HCEC 1CT (cell line): ENCODE measurements around the gene CDH4.
"Not testable (repeated sequence)": the region's sequence is repeated elsewhere in the genome, so short reads cannot be mapped to it uniquely, and the experiment has no call there.

Source experiments
- DNase-seq: peaks from one replicate; pipeline ENCODE4 v3.0.0-alpha.2; 2017

CDH4 gene

DNA sequence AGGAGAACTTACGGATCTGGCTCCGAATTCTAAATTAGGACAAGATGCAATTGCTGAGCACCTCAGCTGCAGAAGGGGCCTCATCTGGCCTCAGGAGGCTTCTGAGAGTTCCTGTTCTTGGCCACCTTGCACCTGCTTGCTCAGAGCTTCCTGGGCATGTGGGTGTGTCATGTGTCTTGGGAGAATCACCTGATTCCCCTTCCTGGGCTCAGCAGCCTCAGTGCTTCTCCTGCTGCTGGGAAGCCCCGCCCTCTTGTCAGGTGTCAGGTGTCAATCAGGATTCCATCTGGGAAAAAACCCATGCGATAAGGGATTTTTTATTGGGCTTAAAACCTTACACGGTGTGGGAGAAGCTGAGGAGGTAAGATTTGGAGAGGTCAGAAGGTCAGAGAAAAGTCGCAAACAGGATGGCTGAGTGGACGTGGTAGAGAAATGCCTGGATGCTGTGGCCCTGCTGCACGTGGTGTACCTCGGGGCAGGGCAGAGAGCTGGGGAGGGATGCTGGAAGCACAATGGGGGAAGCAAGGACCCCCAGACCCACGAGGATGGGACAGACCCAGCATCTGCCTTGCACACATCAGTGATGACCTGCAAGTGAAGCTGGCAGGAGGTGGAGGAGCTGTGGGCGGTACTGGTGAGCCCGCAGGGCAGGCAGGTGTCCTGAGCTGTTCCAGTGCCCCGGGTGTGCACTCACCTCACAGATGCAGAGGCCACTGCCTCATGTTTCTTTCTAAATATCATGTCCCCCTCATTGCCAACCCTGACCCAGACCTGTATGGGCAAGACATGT, 170.8 kb downstream of the CDH4 start:
- no peak for DNase-seq

GRCh38 chr20:61424011-61424627, 172.1 kb downstream of the CDH4 start:
- DNase-seq = no peak

DNA sequence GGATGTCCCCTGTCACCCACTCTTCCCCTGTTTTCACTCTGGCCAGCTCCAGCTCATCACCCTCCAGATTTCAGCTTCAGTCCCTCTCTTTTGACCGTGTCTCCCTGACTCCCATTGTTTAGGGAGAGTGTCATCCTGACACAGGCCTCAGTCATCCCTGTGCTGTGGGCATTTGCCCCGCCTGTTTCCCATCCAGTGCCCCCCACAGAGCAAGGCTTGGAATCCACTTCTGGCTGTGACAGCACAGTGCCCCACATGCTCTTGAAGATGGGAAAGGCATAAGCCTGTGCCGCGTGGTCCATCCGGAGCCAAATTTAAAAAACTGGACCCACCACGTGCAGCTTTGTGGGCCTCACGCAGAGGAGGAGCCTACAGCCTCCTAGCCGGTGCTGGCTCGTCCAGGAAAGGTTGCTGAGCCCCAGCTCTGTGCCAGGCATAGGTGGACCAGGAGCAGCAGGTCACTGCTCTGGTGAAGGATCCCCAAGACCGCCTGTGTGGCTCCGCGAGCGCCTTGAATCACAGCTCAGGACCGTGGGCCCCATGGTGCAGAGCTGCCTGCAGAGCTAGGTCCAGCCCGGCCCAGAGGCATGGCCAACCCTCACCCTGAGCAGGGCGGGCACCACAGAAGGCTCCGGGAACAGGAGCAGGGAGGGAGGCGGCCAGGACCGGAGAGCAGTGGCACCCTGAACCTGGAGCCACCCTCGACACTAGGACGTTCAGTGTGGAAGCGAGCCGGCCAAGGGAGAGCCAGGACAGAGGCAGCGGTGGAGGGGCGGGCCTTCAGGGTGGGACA, 172.8 kb downstream of the CDH4 start:
- no peak for DNase-seq

GRCh38 chr20:61425541-61425991, 173.5 kb downstream of the CDH4 start:
- DNase-seq = not testable (repeated sequence)

DNA sequence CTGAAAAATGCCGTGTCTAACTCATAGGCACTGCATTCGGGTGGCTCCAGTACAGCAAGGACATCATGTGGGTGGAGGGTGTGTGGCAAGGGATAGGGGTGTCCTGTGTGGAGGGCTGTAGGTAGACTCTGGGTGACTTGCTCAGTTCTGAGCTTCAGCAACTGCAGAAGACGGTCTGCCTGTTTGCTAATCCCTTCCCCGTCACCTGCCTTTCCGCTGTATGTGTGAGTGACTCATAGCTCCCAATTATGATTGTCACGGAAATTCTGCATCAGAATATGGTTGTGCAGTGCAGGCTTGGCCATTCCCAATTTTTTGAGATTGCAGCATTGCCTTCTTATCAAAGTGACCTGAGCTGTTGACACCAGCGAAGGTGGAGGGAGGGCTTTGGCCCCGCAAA, 174.3 kb downstream of the CDH4 start:
- DNase-seq = no peak

- DNase-seq = no peak
These were observed 177.6 kb downstream of the CDH4 start for GRCh38 chr20:61429458-61430227.

DNA sequence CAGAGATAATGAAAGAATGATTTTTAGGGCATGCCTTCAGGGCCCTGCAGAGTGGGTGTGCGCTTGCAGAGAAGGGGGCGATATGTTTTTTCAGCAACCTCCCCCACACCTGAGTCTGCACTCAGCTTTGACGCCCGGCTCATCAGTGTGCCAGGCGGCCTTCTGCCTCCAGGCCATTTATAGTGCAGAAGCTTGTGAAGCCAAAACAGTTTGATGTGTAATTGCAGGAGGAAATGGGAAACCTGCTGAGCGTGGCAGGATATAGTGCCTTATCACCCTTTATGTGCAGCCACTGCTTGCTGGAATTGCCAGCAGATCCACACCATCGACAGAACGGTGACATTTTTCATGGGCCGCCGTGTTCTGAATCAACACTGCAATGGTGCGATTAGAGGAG, 178.2 kb downstream of the CDH4 start:
- DNase-seq = no peak

DNA sequence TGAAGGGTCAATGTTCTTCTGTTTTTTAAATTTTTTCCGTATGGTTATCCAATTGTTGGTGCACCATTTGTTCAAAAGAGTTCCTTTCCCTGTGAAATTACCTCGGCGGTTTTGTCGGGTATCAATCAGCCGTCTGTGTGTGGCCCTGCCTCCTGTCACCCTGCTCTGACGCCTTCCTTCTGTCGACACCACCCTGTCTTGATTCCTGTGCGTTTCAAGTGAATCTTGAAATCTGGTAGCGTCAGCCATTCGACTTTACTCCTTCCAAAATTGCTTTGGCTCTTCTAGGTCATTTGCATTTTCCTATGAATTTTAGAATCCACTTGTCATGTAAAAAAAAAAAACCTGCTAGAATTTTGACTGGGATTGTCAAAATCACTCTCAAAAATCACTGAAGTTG, 181.1 kb downstream of the CDH4 start:
- no peak for DNase-seq

GRCh38 chr20:61433816-61434215, 181.8 kb downstream of the CDH4 start:
- no peak for DNase-seq

DNA sequence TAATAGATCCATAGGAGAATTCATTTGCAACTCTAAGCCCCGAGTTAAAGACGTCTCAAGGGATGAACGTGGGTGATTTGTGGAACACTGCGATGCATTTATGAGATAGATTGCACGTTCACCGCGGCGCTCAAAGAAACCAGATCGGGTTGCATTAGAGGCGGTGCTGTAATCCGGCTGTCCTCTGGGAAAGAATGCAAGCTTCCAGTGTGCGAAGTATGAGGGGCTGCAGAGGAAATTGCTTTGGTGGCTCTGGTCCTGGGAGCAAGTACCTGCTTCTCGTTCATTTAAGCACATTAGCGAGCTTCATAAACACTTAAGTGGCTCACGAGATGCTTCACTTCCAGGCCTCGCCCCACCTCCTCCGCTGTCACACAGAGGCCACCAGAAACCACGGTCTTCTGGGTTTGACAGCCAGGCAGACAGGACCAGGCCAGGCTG, 182.3 kb downstream of the CDH4 start:
- DNase-seq = no peak

DNA sequence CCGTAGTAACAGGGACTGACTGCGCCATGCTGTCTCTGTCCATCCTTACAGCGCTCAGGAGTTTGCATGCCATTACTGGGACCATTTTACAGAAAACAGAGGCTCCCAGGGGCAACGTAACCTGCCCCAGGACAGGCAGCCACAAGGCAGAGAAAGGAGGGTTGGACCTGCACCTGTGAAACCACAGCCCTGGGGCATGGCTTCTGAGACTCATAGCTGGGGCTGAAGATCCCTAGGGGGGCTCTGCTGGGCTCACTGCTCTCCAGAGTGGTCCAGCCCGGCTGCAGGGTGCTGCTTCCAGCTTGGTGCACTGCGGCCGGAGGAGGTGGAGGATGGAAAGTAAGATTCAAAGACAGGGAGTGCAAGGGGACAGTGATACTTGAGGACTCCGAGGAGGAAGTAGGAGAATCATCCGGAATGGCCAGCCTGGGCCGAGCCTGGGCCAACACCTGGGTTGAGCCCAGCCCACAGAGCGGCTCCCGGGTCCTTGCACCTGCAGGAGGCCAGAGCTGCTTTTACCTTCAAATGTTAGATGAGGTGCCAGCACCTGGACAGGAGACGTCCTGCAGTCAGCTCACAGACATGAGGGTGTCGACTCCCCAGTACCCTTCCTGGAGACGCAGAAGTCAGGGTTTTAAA, 183.2 kb downstream of the CDH4 start:
- DNase-seq = no peak

DNA sequence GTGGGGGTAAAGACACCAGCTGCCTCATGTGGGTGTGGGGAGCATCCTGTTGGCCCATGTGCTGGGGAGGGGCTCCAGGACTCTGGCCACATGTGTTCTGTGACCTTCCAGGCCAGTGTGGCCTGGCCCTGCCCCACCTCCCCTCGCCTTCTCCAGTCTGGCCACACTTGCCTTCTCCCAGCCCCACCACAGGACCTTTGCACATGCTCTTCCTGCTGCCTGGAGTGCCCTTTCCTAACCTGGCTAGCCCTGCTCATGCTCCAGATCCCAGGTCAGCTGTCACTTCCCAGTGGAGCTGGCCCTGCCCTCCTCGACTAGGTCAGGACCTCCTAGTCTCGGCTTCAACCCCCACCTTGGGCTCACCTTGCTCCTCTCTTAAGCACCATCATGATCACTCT, 183.8 kb downstream of the CDH4 start:
- DNase-seq = no peak

GRCh38 chr20:61436283-61436666, 184.2 kb downstream of the CDH4 start:
- peak; percentile 32 for DNase-seq

DNA sequence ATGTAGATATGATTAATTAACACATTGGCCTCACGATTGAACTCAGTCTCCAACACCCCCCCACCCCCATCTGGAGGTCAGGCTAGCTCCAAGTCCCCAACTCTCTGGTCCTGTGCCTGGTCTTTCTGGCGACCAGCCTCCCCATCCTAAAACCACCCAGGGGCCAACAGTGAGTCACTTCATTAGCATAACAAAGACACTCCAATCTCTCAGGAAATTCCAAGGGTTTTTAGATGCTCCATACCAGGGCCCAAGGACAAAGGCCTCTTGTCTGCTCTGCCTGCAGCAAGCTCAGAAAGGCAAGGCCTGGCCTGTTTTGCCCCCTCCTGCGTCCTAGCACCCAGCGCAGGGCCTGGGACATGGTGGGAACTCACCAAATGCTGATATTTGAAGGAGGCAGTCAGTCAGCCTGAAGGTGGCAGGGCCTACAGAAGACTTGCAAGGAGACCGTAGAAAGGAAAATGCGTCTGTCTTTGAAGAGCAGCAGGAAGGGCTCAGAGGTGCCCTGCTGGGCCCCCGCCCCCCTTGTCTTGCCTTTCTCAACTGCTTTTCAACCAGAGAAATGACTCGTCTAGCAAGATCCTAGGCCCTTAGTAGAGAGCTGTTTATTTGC, 184.7 kb downstream of the CDH4 start:
- peak; percentile 31 for DNase-seq

- DNase-seq = no peak
These were observed 185.5 kb downstream of the CDH4 start for GRCh38 chr20:61437280-61438206.

GRCh38 chr20:61438285-61438684, 186.2 kb downstream of the CDH4 start:
- DNase-seq = no peak

DNA sequence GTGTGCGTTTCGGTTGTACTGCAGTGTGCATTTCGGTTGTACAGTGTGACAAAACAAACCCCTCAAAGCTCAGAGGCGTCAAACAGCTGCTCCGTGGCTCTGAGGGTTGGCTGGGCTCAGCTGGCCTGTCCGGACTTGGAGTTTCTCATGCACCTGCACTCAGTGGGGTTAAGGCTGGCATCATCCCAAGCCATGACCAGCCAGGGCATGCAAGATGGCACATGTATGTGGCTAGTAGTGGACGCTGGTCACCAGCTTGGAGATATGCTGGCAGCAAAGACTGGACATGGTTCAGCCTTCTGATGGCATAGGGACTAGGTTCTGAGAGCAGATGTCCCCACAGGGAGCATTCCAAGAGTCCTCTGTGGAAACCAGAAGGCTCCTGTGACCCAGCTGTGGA, 187.2 kb downstream of the CDH4 start:
- no peak for DNase-seq

DNA sequence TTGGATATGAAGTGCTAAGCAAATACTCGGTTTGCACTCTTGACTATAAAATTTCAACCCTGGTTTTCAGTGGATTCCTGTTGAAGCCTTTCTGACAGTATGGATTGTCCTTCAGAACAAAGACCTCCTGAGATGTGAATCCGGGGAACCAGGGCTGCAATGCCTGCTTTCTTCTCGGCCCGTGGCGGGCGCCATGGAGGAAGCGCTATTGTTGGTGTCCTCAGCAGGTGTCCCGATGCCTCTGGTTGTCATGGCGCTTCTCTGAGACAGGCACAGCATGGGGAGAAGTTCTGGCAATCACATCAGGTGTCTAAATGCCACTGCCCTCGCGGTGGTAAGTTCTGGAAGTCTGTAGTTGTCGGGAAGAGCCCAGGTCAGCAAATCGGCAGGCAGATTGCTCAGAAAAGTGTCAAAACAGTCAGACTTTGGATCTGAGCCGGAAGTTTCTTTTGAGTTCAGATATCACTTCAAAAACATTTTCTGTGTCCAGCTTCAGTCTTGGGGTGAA, 188.5 kb downstream of the CDH4 start:
- no peak for DNase-seq

- DNase-seq = no peak
These were observed 189.5 kb downstream of the CDH4 start for GRCh38 chr20:61441537-61441936.

- DNase-seq = no peak
These were observed 190.1 kb downstream of the CDH4 start for GRCh38 chr20:61442075-61442670.
